NT2/D1 (cell line): ENCODE results near the gene TGFBR3.

Experiments used
- SUZ12 ChIP-seq: IDR thresholded peaks from 2 replicates; pipeline ENCODE4 v1.6.1; 2011; ENCODE audit not compliant: insufficient read length, insufficient read depth; ENCODE audit errors: extremely low read depth
- YY1 ChIP-seq: IDR thresholded peaks from 2 replicates; pipeline ENCODE4 v1.6.1; 2011; ENCODE audit not compliant: insufficient read length, insufficient read depth
- ZNF274 ChIP-seq: IDR thresholded peaks from 2 replicates; pipeline ENCODE4 v1.6.1; 2011; ENCODE audit warnings: mild to moderate bottlenecking, low read depth, low read length

- no peak for TF ChIP-seq ZNF274
- no peak for TF ChIP-seq SUZ12
- TF ChIP-seq YY1: no peak
Observed at GRCh38 chr1:91881280-91881679, 4.7 kb downstream of the TGFBR3 start.
